HCT116 (cell line): ENCODE data around the gene CNTNAP2. TPM values are rescaled to one million over a fixed set of nuclear protein-coding genes. Genes with fewer than 3 reads are reported as not detected.

Experiments used
- ATAC-seq: fragments of 200-7000 bp; cut with Tn5 transposase; 2 replicates; pipeline ENCODE4 v1.9.1; 2020; ENCODE audit warnings: mild to moderate bottlenecking, moderate library complexity
- BruUV-seq: library from RNA; stranded (reverse); fragments of 400-500 nt; replicated peaks from 2 replicates; lab custom pipeline; 2021; lab: Mats Ljungman, UMichigan
- CTCF ChIA-PET: fragments of 300-600 bp; sonication (Branson Sonifier 250); formaldehyde crosslinking; loops from one replicate; lab custom pipeline; 2021; ENCODE audit warnings: antibody characterized with exemption; lab: Charles Lee
- POLR2A ChIA-PET: fragments of 300-600, 350-600 bp; sonication (Branson Sonifier 250); formaldehyde crosslinking; loops from one replicate; lab custom pipeline; 2021; ENCODE audit warnings: antibody characterized with exemption; lab: Charles Lee
- RAD21 ChIA-PET, 2 experiments: fragments of 300-600 bp; sonication (Branson Sonifier 250); formaldehyde crosslinking; loops; one replicate each; lab custom pipeline; 2023; ENCODE audit warnings: low total read pairs in 2 of 2; ENCODE audit not compliant: uncharacterized antibody in 2 of 2, unreplicated experiment in 2 of 2, low non-redundant PET in 1 of 2; lab: Charles Lee
- DNase-seq: peaks from one replicate; pipeline ENCODE4 v3.0.0-alpha.2; 2010; ENCODE audit warnings: low read depth, low spot score
- H2AFZ ChIP-seq: fragments of 200-600 bp; shearing (Covaris generic), sonication (generic); 2 replicates; pipeline ENCODE4 v1.6.1; 2017; ENCODE audit warnings: low read depth, mixed run types, mixed read lengths, antibody characterized with exemption, low read length; ENCODE audit not compliant: poor library complexity, severe bottlenecking
- H3K27ac ChIP-seq: 2 replicates; pipeline ENCODE4 v1.5.1; 2012; ENCODE audit warnings: low read depth, low read length
- H3K27me3 ChIP-seq: fragments of 200-600 bp; sonication (generic); 2 replicates; pipeline ENCODE4 v1.6.1; 2016; ENCODE audit warnings: mixed run types, low read length, mixed read lengths; ENCODE audit not compliant: insufficient read depth
- H3K36me3 ChIP-seq, 2 experiments: fragments of 200-500 bp in 1 of 2; fragments of 200-600 bp in 1 of 2; sonication (Bioruptor generic) in 1 of 2; sonication (generic) in 1 of 2; 2 replicates each; pipeline versions ENCODE4 v1.5.1 to v1.6.1; 2014 to 2016; ENCODE audit warnings: low read length in 2 of 2, inconsistent platforms in 1 of 2, mixed read lengths in 1 of 2, mixed run types in 1 of 2; ENCODE audit not compliant: insufficient read depth in 2 of 2, control insufficient read depth in 1 of 2
- H3K4me1 ChIP-seq, 2 experiments: fragments of 200-600 bp in 1 of 2; sonication (generic) in 1 of 2; 2 replicates each; pipeline versions ENCODE4 v1.5.1 to v1.6.1; 2012 to 2017; ENCODE audit warnings: low read length in 2 of 2, inconsistent platforms in 1 of 2, mild to moderate bottlenecking in 1 of 2, mixed read lengths in 1 of 2, mixed run types in 1 of 2, moderate library complexity in 1 of 2; ENCODE audit not compliant: insufficient read depth in 2 of 2, control insufficient read depth in 1 of 2
- H3K4me2 ChIP-seq: fragments of 200-600 bp; sonication (generic); 2 replicates; pipeline ENCODE4 v1.6.1; 2017; ENCODE audit warnings: mixed run types, low read length, mixed read lengths
- H3K4me3 ChIP-seq, 2 experiments: fragments of 200-600 bp in 1 of 2; sonication (generic) in 1 of 2; replicated peaks in 1 of 2; 2 replicates each; pipeline ENCODE4 v1.5.1; 2011 to 2016; ENCODE audit warnings: low read length in 2 of 2, control low read depth in 1 of 2, low read depth in 1 of 2, mild to moderate bottlenecking in 1 of 2, mixed read lengths in 1 of 2, mixed run types in 1 of 2
- H3K79me2 ChIP-seq: fragments of 200-600 bp; sonication (generic); 2 replicates; pipeline ENCODE4 v1.6.1; 2017; ENCODE audit warnings: mild to moderate bottlenecking, mixed run types, low read length, moderate library complexity, mixed read lengths; ENCODE audit not compliant: insufficient read depth
- H3K9ac ChIP-seq: fragments of 200-600 bp; sonication (generic); 2 replicates; pipeline ENCODE4 v1.6.1; 2016; ENCODE audit warnings: low read length, mixed read lengths
- H3K9me2 ChIP-seq: fragments of 200-600 bp; sonication (generic), shearing (Covaris generic); 2 replicates; pipeline ENCODE4 v1.6.1; 2017; ENCODE audit warnings: mixed run types, mild to moderate bottlenecking, moderate library complexity; ENCODE audit not compliant: insufficient read depth
- H3K9me3 ChIP-seq, 2 experiments: fragments of 200-500 bp in 1 of 2; fragments of 200-600 bp in 1 of 2; sonication (Bioruptor generic) in 1 of 2; sonication (generic) in 1 of 2; 2 replicates each; pipeline ENCODE4 v1.6.1; 2014 to 2017; ENCODE audit warnings: low read length in 2 of 2, mixed read lengths in 2 of 2, inconsistent platforms in 1 of 2, low read depth in 1 of 2, mild to moderate bottlenecking in 1 of 2, mixed run types in 1 of 2, moderate library complexity in 1 of 2; ENCODE audit not compliant: control insufficient read depth in 1 of 2, insufficient read depth in 1 of 2
- H4K20me1 ChIP-seq: fragments of 200-600 bp; sonication (generic), shearing (Covaris generic); 2 replicates; pipeline ENCODE4 v1.6.1; 2017; ENCODE audit warnings: mixed run types, mild to moderate bottlenecking, moderate library complexity; ENCODE audit not compliant: insufficient read depth
- CBX3 ChIP-seq: IDR thresholded peaks from 2 replicates; pipeline ENCODE4 v1.6.1; 2012; ENCODE audit warnings: low read depth
- CEBPB ChIP-seq: IDR thresholded peaks from 2 replicates; pipeline ENCODE4 v1.6.1; 2012; ENCODE audit warnings: low read depth
- CTCF ChIP-seq, 3 experiments: fragments of 200-600 bp in 1 of 3; sonication (generic) in 1 of 3; IDR thresholded peaks in 2 of 3; conservative IDR thresholded peaks in 1 of 3; 2 replicates each; pipeline ENCODE4 v1.5.1; 2012 to 2017; ENCODE audit warnings: low read depth in 2 of 3, low read length in 2 of 3, antibody characterized with exemption in 1 of 3, borderline replicate concordance in 1 of 3, control low read depth in 1 of 3, mild to moderate bottlenecking in 1 of 3, mixed read lengths in 1 of 3, mixed run types in 1 of 3, moderate library complexity in 1 of 3; ENCODE audit not compliant: insufficient read depth in 1 of 3
- EGR1 ChIP-seq: IDR thresholded peaks from 2 replicates; pipeline ENCODE4 v1.6.1; 2012; ENCODE audit warnings: low read depth
- ELF1 ChIP-seq: IDR thresholded peaks from 2 replicates; pipeline ENCODE4 v1.6.1; 2012; ENCODE audit warnings: low read depth, borderline replicate concordance
- EZH2 ChIP-seq: fragments of 200-600 bp; sonication (generic); IDR thresholded peaks from 2 replicates; pipeline ENCODE4 v1.6.1; 2017; ENCODE audit warnings: antibody characterized with exemption, mixed run types
- EZH2phosphoT487 ChIP-seq: fragments of 200-600 bp; IDR thresholded peaks from 2 replicates; pipeline ENCODE4 v1.6.1; 2018; ENCODE audit warnings: antibody characterized with exemption, borderline replicate concordance
- FOSL1 ChIP-seq: IDR thresholded peaks from 2 replicates; pipeline ENCODE4 v1.6.1; 2012; ENCODE audit warnings: low read depth
- POLR2A ChIP-seq: IDR thresholded peaks from 2 replicates; pipeline ENCODE4 v1.7.0; 2011; ENCODE audit warnings: borderline replicate concordance; ENCODE audit not compliant: insufficient read depth, insufficient read length; ENCODE audit errors: extremely low read depth
- POLR2AphosphoS5 ChIP-seq: IDR thresholded peaks from 2 replicates; pipeline ENCODE4 v1.6.1; 2011; ENCODE audit warnings: mild to moderate bottlenecking, low read depth, low read length, moderate library complexity
- RAD21 ChIP-seq: IDR thresholded peaks from 2 replicates; pipeline ENCODE4 v1.6.1; 2012; ENCODE audit warnings: low read depth, mild to moderate bottlenecking
- SIN3A ChIP-seq: IDR thresholded peaks from 2 replicates; pipeline ENCODE4 v1.6.1; 2012; ENCODE audit warnings: low read depth
- SRF ChIP-seq: IDR thresholded peaks from 2 replicates; pipeline ENCODE4 v1.6.1; 2012; ENCODE audit warnings: low read depth
- TCF7L2 ChIP-seq: IDR thresholded peaks from 2 replicates; pipeline ENCODE4 v1.7.0; 2011; ENCODE audit warnings: borderline replicate concordance, inconsistent platforms; ENCODE audit not compliant: insufficient read depth, insufficient read length; ENCODE audit errors: extremely low read depth
- ZNF274 ChIP-seq: fragments of 200-500 bp; sonication (Bioruptor generic); IDR thresholded peaks from 2 replicates; pipeline ENCODE4 v1.6.1; 2014; ENCODE audit warnings: mild to moderate bottlenecking, low read depth, low read length, inconsistent platforms
- intact Hi-C: fragments of 100-400 bp; cut with micrococcal nuclease; formaldehyde crosslinking; loops from 2 replicates; pipeline ENCODE4 v1.10.0; 2022
- total RNA-seq: library from RNA; stranded (reverse); gene quantifications from one replicate; pipeline ENCODE4 v1.2.1, GENCODE V29; 2021; ENCODE audit not compliant: unreplicated experiment
- TF ChIP-seq, protein P1 (sequence below): IDR thresholded peaks from 2 replicates; pipeline ENCODE4 v1.6.1; 2012
- TF ChIP-seq, protein P2 (sequence below): IDR thresholded peaks from 2 replicates; pipeline ENCODE4 v1.6.1; 2012
- TF ChIP-seq, protein P3 (sequence below): IDR thresholded peaks from 2 replicates; pipeline ENCODE4 v1.6.1; 2011; ENCODE audit warnings: mild to moderate bottlenecking, low read length, moderate library complexity; ENCODE audit not compliant: insufficient replicate concordance; ENCODE audit errors: extremely low read depth
- TF ChIP-seq, protein P4 (sequence below): IDR thresholded peaks from 2 replicates; pipeline ENCODE4 v1.6.1; 2012; ENCODE audit warnings: low read depth

CNTNAP2 gene
- total RNA-seq, 1 experiment from 2014 or later, result 0.37 TPM

DNA sequence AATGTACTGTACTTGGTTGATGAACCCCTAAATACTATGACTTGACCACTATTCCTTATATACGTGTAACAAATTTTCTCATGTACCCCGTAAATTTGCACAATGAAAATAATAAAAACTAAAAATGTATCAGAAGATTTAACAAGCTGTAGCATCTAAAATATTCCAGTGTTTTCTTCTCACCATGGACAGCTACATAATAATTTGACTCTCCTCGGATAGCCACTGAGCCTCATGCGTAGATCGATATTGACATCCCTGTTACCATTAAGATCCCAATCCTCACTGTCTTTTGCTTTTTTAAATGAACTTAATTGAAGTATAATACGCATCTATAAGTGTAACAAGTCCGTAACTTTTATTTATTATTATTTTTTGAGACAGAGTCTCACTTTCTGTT is 2294.3 kb downstream of the CNTNAP2 start:
- TF ChIP-seq CBX3 (no peak), CTCF (IDR thresholded peaks at IDR 0.05 in 2 of 3, conservative IDR thresholded peaks at IDR 0.05 in 1 of 3; ENCODE audit: borderline replicate concordance in 1 of 3, insufficient read depth in 1 of 3, low read depth in 2 of 3, low read length in 2 of 3) (no peak), TCF7L2 (no peak), ELF1 (no peak), SIN3A (no peak), CEBPB (no peak), RAD21 (no peak), POLR2A (no peak), SRF (no peak), EZH2phosphoT487 (no peak), ZNF274 (no peak), EZH2 (no peak), EGR1 (no peak), POLR2AphosphoS5 (no peak), FOSL1 (no peak)
- TF ChIP-seq, protein P1, sequence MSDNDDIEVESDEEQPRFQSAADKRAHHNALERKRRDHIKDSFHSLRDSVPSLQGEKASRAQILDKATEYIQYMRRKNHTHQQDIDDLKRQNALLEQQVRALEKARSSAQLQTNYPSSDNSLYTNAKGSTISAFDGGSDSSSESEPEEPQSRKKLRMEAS, result no peak
- TF ChIP-seq, protein P2, sequence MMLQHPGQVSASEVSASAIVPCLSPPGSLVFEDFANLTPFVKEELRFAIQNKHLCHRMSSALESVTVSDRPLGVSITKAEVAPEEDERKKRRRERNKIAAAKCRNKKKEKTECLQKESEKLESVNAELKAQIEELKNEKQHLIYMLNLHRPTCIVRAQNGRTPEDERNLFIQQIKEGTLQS, result no peak
- TF ChIP-seq, protein P3, sequence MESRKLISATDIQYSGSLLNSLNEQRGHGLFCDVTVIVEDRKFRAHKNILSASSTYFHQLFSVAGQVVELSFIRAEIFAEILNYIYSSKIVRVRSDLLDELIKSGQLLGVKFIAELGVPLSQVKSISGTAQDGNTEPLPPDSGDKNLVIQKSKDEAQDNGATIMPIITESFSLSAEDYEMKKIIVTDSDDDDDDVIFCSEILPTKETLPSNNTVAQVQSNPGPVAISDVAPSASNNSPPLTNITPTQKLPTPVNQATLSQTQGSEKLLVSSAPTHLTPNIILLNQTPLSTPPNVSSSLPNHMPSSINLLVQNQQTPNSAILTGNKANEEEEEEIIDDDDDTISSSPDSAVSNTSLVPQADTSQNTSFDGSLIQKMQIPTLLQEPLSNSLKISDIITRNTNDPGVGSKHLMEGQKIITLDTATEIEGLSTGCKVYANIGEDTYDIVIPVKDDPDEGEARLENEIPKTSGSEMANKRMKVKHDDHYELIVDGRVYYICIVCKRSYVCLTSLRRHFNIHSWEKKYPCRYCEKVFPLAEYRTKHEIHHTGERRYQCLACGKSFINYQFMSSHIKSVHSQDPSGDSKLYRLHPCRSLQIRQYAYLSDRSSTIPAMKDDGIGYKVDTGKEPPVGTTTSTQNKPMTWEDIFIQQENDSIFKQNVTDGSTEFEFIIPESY, result no peak
- TF ChIP-seq, protein P4, sequence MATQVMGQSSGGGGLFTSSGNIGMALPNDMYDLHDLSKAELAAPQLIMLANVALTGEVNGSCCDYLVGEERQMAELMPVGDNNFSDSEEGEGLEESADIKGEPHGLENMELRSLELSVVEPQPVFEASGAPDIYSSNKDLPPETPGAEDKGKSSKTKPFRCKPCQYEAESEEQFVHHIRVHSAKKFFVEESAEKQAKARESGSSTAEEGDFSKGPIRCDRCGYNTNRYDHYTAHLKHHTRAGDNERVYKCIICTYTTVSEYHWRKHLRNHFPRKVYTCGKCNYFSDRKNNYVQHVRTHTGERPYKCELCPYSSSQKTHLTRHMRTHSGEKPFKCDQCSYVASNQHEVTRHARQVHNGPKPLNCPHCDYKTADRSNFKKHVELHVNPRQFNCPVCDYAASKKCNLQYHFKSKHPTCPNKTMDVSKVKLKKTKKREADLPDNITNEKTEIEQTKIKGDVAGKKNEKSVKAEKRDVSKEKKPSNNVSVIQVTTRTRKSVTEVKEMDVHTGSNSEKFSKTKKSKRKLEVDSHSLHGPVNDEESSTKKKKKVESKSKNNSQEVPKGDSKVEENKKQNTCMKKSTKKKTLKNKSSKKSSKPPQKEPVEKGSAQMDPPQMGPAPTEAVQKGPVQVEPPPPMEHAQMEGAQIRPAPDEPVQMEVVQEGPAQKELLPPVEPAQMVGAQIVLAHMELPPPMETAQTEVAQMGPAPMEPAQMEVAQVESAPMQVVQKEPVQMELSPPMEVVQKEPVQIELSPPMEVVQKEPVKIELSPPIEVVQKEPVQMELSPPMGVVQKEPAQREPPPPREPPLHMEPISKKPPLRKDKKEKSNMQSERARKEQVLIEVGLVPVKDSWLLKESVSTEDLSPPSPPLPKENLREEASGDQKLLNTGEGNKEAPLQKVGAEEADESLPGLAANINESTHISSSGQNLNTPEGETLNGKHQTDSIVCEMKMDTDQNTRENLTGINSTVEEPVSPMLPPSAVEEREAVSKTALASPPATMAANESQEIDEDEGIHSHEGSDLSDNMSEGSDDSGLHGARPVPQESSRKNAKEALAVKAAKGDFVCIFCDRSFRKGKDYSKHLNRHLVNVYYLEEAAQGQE, result no peak
- Histone ChIP-seq H3K4me2 (no peak overlapping the region), H3K9me3 (no peaks in the 10 kb centered on the region), H2AFZ (no peak overlapping the region), H3K79me2 (no peaks in the 10 kb centered on the region), H3K4me3 (no peak overlapping the region), H3K9me2 (no peaks in the 10 kb centered on the region), H3K36me3 (no peaks in the 10 kb centered on the region), H3K9ac (no peak overlapping the region), H4K20me1 (no peaks in the 10 kb centered on the region), H3K27me3 (no peaks in the 10 kb centered on the region; the same call in 1 of the 2 replicates), H3K4me1 (no peaks in the 10 kb centered on the region), H3K27ac (no peak overlapping the region)
- no TSS peak for BruUV-seq
- DNase-seq, result no peak
- intact Hi-C loops, result no loop called here
- CTCF ChIA-PET, result no interaction called here
- POLR2A ChIA-PET, result no interaction called here
- no peak for ATAC-seq
- RAD21 ChIA-PET, result no interaction called here
